ENCODE results near the gene RTN4RL2. TPM values are rescaled to one million over a fixed set of nuclear protein-coding genes. Genes with fewer than 3 reads are reported as not detected.
A peak's percentile ranks its signal among the peaks of the same experiment; 100 is the strongest.

Gene RTN4RL2
- total RNA-seq, 2 experiments from 2014 or later: 0.74 to 0.99 TPM

DNA sequence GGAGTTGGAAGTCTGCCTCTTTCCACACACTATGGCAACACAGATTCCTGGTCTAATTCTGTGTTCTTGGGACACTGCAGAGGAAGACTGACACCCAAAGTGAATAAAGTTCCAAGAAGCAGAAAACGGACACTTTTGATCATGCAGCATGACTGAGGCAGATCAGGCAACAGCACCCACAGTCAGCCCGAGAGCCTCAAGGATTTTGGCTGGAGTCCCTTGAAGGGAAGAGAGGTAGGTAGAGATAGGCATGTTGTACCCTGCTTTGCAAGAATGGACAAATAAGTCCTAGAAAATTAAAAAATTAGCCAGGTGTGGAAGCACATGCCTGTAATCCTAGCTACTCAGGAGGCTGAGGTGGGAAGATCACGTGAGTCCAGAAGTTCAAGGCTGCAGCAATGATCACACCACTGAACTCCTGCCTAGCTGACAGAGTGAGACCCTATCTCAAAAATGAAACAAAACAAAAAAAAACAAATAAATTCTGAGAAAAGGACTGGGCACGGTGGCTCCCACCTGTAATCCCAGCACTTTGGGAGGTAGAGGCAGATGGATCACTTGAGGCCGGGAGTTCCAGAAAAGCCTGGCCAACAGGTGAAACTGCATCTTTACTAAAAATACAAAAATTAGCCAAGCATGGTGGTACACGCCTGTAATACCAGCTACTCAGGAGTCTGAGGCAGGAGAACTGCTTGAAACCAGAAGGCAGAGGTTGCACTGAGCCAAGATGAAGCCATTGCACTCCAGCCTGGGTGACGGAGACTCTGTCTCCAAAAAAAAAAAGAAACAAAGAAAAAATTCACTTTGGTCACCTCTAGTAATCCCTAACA is 48.2 kb downstream of the RTN4RL2 start:
- Mint-ChIP-seq H3K4me1 (ENCODE audit: low read depth) (peaks cover 24% of the 10 kb centered on the region), H3K9me3 (no peaks in the 10 kb centered on the region), H3K36me3 (ENCODE audit: low read depth) (peaks cover 8% of the 10 kb centered on the region), H3K27ac (no peak overlapping the region), H3K27me3 (ENCODE audit: low read depth) (no peaks in the 10 kb centered on the region), H3K4me3 (no peak overlapping the region)
- no peak for DNase-seq
- CTCF ChIA-PET: interaction anchor here (0.9 to 5.0 kb wide), 3 partner anchors 15 to 292 kb away, joined by 3 to 45 read pairs (median 4); no protein-coding TSS in a partner anchor
- intact Hi-C loops (cut with micrococcal nuclease): no loop called here

DNA sequence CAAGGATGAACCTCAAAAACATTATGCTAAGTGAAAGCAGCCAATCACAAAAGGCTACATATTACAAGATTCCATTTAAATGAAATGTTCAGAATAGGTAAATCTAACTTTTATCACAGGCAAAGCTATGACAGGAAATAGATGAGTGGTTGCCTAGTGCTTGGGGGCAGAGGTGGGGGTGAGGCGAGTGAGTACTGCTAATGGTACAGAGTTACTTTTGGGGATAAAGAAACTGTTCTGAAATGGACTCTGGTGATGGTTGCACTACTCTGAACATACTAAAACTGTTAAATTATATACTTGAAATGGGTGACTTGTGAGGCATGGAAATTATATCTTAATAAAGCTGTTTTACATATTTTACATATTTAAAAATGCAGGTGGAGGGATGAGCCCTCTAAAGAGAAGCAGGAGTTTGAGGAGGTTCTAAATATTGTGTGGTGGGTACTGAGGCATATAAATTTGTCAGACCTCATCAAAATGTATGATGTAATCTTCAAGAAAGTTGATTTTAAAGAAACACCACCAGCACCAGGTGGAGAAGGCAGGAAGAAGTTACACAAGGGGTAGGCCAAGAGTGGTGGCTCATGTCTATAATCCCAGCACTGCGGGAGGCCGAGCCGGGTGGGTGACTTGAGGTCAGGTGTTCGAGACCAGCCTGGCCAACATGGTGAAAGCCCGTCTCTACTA is 51.6 kb downstream of the RTN4RL2 start:
- DNase-seq: no peak
- intact Hi-C loops (cut with micrococcal nuclease): no loop called here
- peak overlapping the region; percentile 6 for H3K27ac Mint-ChIP-seq
- peaks cover 32% of the 10 kb centered on the region for H3K4me1 Mint-ChIP-seq (ENCODE audit: low read depth)
- peaks cover 7% of the 10 kb centered on the region for H3K36me3 Mint-ChIP-seq (ENCODE audit: low read depth)
- H3K4me3 Mint-ChIP-seq: no peak overlapping the region
- CTCF ChIA-PET: interaction anchor here (0.6 to 2.6 kb wide), 7 partner anchors 8 to 133 kb away, joined by 3 to 18 read pairs (median 4); no protein-coding TSS in a partner anchor
- H3K9me3 Mint-ChIP-seq: no peaks in the 10 kb centered on the region
- H3K27me3 Mint-ChIP-seq (ENCODE audit: low read depth): no peaks in the 10 kb centered on the region

DNA sequence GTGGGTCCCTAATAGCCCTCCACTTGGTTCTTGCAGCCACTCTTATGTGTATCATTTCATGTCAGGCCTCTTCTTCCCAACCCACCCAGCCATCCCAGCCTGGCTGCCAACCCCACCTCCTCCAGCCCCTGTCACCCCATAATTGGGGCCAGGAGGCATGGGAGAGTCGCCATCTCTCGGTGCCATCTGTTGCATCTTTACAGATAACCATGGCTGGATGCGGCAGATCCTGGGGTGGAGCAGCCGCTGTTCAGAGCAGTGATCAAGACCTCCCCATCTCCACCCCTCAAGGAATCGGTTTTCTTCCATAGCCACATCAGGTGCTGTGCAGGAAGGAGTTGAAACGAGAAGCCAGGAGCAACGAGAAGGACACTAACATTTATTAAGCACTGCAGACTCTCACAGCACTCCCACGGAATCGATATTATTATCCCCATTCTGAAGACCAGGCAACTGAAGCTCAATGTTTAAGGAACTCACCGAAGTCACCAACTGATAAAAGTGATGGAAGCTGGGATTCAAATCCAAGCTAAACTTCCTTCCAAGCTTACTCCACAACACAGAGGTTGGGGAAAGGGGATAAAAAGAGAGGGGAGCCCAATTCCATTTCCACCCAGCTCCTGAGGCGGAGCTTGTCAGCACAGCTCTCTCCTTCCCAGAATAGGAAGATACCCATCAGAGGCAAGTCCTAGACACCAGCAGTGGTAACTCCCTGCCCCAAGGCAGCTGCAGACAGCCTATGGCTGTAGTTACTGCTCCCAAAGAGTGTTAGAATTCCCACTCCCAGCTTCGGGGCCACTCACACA is 52.5 kb downstream of the RTN4RL2 start:
- DNase-seq: no peak
- intact Hi-C loops (cut with micrococcal nuclease): no loop called here
- no peak overlapping the region for H3K27ac Mint-ChIP-seq
- H3K27me3 Mint-ChIP-seq (ENCODE audit: low read depth): no peaks in the 10 kb centered on the region
- peak overlapping the region; percentile 98 for H3K4me3 Mint-ChIP-seq
- peaks cover 32% of the 10 kb centered on the region for H3K4me1 Mint-ChIP-seq (ENCODE audit: low read depth)
- H3K9me3 Mint-ChIP-seq: no peaks in the 10 kb centered on the region
- H3K36me3 Mint-ChIP-seq (ENCODE audit: low read depth): peaks cover 5% of the 10 kb centered on the region
- CTCF ChIA-PET: interaction anchor here (0.9 to 7.4 kb wide), 9 partner anchors 9 to 165 kb away, joined by 3 to 144 read pairs (median 3); partner anchors contain the start of genes TIMM10 and UBE2L6

DNA sequence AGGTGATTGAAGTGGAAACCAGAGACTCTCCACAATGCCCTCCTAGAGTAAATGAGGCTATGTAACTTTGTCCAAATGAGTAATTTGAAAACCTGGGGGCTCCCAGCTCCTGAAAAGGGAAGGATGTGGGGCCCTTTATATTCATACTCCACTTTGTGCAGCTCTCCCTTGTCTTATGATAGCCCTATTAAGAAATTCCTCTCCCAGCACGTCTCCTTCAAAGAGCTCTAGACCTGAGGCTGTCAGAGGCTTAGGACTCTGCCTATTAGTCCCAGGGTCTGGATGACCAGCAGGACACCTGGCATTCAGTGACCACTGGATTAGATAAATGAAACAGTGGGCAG is 53.1 kb downstream of the RTN4RL2 start:
- CTCF ChIA-PET: interaction anchor here (0.9 to 7.4 kb wide), 9 partner anchors 9 to 166 kb away, joined by 3 to 144 read pairs (median 3); partner anchors contain the start of genes TIMM10 and UBE2L6

DNA sequence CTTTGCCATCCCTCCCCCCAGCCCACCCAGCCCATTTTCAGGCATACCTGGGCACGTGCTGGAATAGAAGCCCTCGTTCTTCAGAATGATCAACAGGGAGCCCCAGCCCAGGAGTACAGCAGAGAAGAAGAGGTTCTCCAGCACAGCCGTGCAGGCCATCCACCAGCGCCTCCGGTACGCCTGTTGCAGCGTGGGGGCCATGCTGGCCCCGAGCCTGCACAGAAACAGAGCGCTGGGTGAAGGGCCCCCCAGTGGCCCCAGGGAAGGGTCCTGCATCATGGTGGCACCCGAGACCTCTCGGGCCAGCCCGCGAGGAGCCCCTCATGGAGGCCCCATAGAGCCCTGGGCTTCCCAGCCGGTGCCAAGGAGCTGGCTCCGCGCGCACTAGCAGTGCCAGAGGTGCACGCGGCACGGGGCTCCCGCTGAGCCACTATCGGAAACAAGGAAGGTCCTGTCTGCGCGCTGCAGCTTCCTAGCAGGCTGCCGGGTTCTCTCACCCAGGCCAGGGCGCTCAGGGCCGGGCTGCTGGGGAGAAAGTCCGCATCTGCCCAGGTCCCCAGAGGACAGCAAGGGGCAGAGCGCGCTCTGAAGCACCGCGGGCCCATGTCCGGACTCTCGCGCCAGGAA is 53.7 kb downstream of the RTN4RL2 start:
- peak; percentile 59 for DNase-seq
- H3K27ac Mint-ChIP-seq: peak overlapping the region; percentile 30
- no peaks in the 10 kb centered on the region for H3K9me3 Mint-ChIP-seq
- CTCF ChIA-PET: interaction anchor here (0.9 to 7.4 kb wide), 9 partner anchors 8 to 166 kb away, joined by 3 to 144 read pairs (median 6); partner anchors contain the start of genes TIMM10 and UBE2L6
- H3K4me1 Mint-ChIP-seq (ENCODE audit: low read depth): peaks cover 32% of the 10 kb centered on the region
- intact Hi-C loops (cut with micrococcal nuclease): loop anchor here (1.0 kb wide), 2 partner anchors 16 to 56 kb away; partner anchors contain the start of gene TIMM10
- peaks cover 5% of the 10 kb centered on the region for H3K36me3 Mint-ChIP-seq (ENCODE audit: low read depth)
- peak overlapping the region; percentile 98 for H3K4me3 Mint-ChIP-seq
- no peaks in the 10 kb centered on the region for H3K27me3 Mint-ChIP-seq (ENCODE audit: low read depth)

More for the DNA sequence above, 53.1 kb downstream of the RTN4RL2 start:
- DNase-seq: no peak
- Mint-ChIP-seq H3K4me3 (peak overlapping the region; percentile 98), H3K4me1 (ENCODE audit: low read depth) (peaks cover 32% of the 10 kb centered on the region), H3K27ac (no peak overlapping the region), H3K27me3 (ENCODE audit: low read depth) (no peaks in the 10 kb centered on the region), H3K9me3 (no peaks in the 10 kb centered on the region), H3K36me3 (ENCODE audit: low read depth) (peaks cover 5% of the 10 kb centered on the region)
- intact Hi-C loops (cut with micrococcal nuclease): no loop called here

DNA sequence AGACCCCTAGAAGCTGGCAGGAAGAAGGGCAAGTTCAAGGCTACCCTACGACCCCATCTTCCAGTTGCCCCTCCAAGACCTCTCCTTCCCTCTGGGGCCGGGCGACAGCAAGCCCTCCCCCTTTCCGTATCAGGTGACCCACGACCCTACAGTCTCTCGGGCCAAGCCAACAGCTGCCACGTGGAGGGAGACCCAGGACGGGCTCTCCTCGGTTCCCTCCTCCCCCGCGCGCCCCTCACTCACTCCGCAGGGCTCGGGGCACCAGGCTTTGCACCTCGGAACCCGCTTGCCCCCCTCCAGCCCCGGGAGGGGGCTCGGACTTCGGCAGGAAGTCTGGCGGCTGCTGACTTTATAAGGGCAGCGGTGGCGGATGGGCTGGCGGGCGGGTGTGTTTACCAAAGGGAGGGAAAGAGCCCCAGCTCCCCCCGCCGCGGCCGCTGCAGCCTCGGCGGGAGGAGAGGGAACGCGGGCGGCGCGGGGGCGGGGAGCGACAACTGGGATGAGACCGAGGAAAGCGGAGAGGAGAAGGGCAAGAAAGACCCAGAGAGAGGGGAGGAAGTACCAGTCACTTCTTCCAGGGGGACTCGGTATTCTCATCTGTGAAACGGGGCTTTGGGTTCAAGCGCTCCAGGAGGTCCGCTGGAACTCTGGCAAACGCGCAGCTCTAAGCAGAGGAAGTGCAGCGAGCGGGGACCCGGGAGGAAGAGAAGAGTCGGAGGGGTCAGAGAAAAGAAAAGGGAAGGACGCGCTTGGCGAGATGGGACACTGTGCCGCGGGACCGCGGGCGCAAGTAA is 54.4 kb downstream of the RTN4RL2 start:
- DNase-seq: peak; percentile 68
- intact Hi-C loops (cut with micrococcal nuclease): loop anchor here (1.0 kb wide), 3 partner anchors 16 to 56 kb away; partner anchors contain the start of gene TIMM10
- no peaks in the 10 kb centered on the region for H3K9me3 Mint-ChIP-seq
- peak overlapping the region; percentile 91 for H3K27ac Mint-ChIP-seq
- peak overlapping the region; percentile 98 for H3K4me3 Mint-ChIP-seq
- peaks cover 32% of the 10 kb centered on the region for H3K4me1 Mint-ChIP-seq (ENCODE audit: low read depth)
- CTCF ChIA-PET: interaction anchor here (1.4 to 7.4 kb wide), 5 partner anchors 13 to 169 kb away, joined by 3 to 144 read pairs (median 19); partner anchors contain the start of gene TIMM10
- H3K27me3 Mint-ChIP-seq (ENCODE audit: low read depth): no peaks in the 10 kb centered on the region
- H3K36me3 Mint-ChIP-seq (ENCODE audit: low read depth): peaks cover 5% of the 10 kb centered on the region

DNA sequence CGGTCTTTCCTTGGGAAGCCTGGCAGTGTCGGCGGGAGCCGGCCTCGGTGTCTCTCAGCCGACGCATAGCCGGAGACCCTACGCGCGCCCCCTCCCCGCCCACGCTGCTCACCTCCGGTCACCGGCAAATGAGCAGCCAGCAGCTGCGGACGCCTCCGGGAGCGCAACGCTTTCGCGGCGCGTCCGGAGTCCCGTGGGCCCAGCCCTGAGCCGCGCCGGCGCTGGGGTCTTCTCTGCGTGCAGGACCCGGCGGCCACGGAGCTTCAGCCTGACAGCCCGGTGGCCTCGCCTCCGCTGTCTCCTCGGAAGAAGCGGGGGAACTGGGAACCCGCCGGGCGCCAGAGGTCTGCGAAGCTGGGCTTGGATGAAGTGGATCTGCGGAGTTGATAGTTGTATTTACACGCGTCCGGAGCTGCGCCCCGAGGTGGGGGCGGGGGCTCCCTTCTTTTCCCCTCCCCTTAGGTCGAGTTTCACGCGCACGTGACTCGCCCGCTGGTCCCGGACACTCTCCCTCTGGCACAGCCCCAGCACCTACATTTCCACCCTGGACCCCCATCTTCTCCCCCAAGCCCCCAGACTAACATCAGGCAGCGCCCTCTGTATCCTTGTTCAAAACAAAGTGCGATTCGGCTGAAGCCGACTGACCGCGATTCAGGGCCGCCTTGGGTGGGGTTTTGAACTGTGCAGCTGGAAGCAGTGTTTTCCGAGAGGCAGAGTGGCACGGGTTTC is 55.2 kb downstream of the RTN4RL2 start, which contains the start of gene SLC43A1:
TSS of gene SLC43A1 (minus strand) at position 371 of the 729 bp plus-strand sequence. CDS start 1,591 bp downstream, outside the sequence.
- Mint-ChIP-seq H3K9me3 (no peaks in the 10 kb centered on the region), H3K4me1 (ENCODE audit: low read depth) (peaks cover 30% of the 10 kb centered on the region), H3K4me3 (peak within 1 kb of the TSS; percentile 98), H3K36me3 (ENCODE audit: low read depth) (peaks cover 3% of the 10 kb centered on the region), H3K27ac (peak within 1 kb of the TSS; percentile 91), H3K27me3 (ENCODE audit: low read depth) (no peaks in the 10 kb centered on the region)
- intact Hi-C loops (cut with micrococcal nuclease): loop anchor here (1.0 kb wide), 1 partner anchor 22 kb away; no protein-coding TSS in a partner anchor
- CTCF ChIA-PET: interaction anchor here (1.4 to 7.4 kb wide), 7 partner anchors 8 to 170 kb away, joined by 3 to 144 read pairs (median 8); partner anchors contain the start of genes TIMM10 and UBE2L6
- DNase-seq: peak; percentile 46

GRCh38 chr11:57516061-57516443 is 55.7 kb downstream of the RTN4RL2 start:
- Mint-ChIP-seq H3K9me3 (no peaks in the 10 kb centered on the region), H3K27ac (peak overlapping the region; percentile 71), H3K27me3 (ENCODE audit: low read depth) (no peaks in the 10 kb centered on the region), H3K4me3 (peak overlapping the region; percentile 98), H3K36me3 (ENCODE audit: low read depth) (peaks cover 3% of the 10 kb centered on the region), H3K4me1 (ENCODE audit: low read depth) (peaks cover 30% of the 10 kb centered on the region)
- DNase-seq: no peak
- intact Hi-C loops (cut with micrococcal nuclease): no loop called here
- CTCF ChIA-PET: interaction anchor here (0.5 to 7.4 kb wide), 9 partner anchors 9 to 192 kb away, joined by 3 to 144 read pairs (median 5); partner anchors contain the start of genes TIMM10 and UBE2L6

- no peak overlapping the region for H3K4me3 Mint-ChIP-seq
- H3K4me1 Mint-ChIP-seq (ENCODE audit: low read depth): peaks cover 1% of the 10 kb centered on the region
- H3K9me3 Mint-ChIP-seq: no peaks in the 10 kb centered on the region
- H3K36me3 Mint-ChIP-seq (ENCODE audit: low read depth): peaks cover 3% of the 10 kb centered on the region
- CTCF ChIA-PET: interaction anchor here (0.6 to 2.0 kb wide), 6 partner anchors 28 to 169 kb away, joined by 3 to 19 read pairs (median 3); no protein-coding TSS in a partner anchor
- intact Hi-C loops (cut with micrococcal nuclease): no loop called here
- no peak overlapping the region for H3K27ac Mint-ChIP-seq
- no peaks in the 10 kb centered on the region for H3K27me3 Mint-ChIP-seq (ENCODE audit: low read depth)
- no peak for DNase-seq
These were observed 60.8 kb downstream of the RTN4RL2 start for GRCh38 chr11:57521116-57521515.

GRCh38 chr11:57523419-57523818 is 63.1 kb downstream of the RTN4RL2 start:
- CTCF ChIA-PET: interaction anchor here (1.1 to 7.8 kb wide), 4 partner anchors 7 to 177 kb away, joined by 4 to 270 read pairs (median 86); partner anchors contain the start of gene SLC43A1

More at GRCh38 chr11:57523419-57523818, 63.1 kb downstream of the RTN4RL2 start:
- no peak overlapping the region for H3K4me3 Mint-ChIP-seq
- no peak for DNase-seq
- H3K27me3 Mint-ChIP-seq (ENCODE audit: low read depth): no peaks in the 10 kb centered on the region
- no peak overlapping the region for H3K27ac Mint-ChIP-seq
- peaks cover 14% of the 10 kb centered on the region for H3K4me1 Mint-ChIP-seq (ENCODE audit: low read depth)
- no peaks in the 10 kb centered on the region for H3K9me3 Mint-ChIP-seq
- intact Hi-C loops (cut with micrococcal nuclease): no loop called here
- H3K36me3 Mint-ChIP-seq (ENCODE audit: low read depth): peaks cover 12% of the 10 kb centered on the region
